SK-N-SH treated with all-trans-retinoic acid at 6 μM for 48 hours (cell line): ENCODE data around the gene ARAP3.

Source experiments
- ATAC-seq: fragments of 200-7000 bp; cut with Tn5 transposase; 3 replicates; pipeline ENCODE4 v1.9.1; 2020; ENCODE audit warnings: mild to moderate bottlenecking, moderate library complexity
- ARNTL ChIP-seq: fragments of 450-650 bp; formaldehyde crosslinking; IDR thresholded peaks from 2 replicates; pipeline ENCODE4 v1.5.0; 2020; ENCODE audit warnings: low read depth, mild to moderate bottlenecking, moderate library complexity, borderline replicate concordance
- CSDC2 ChIP-seq: fragments of 250-450 bp; sonication (Bioruptor Pico); IDR thresholded peaks from 2 replicates; pipeline ENCODE4 v1.5.0; 2020; ENCODE audit warnings: mild to moderate bottlenecking, moderate library complexity
- ESRRG ChIP-seq: fragments of 250-450 bp; sonication (Bioruptor Pico); IDR thresholded peaks from 2 replicates; pipeline ENCODE4 v1.6.1; 2021; ENCODE audit warnings: mild to moderate bottlenecking
- ISL1 ChIP-seq: fragments of 250-450 bp; sonication (Bioruptor Pico); IDR thresholded peaks from 2 replicates; pipeline ENCODE4 v2.1.2; 2022; ENCODE audit warnings: mild to moderate bottlenecking, moderate library complexity
- OSR1 ChIP-seq: fragments of 250-450 bp; sonication (Bioruptor Pico); IDR thresholded peaks from 2 replicates; pipeline ENCODE4 v1.8.0; 2022; ENCODE audit warnings: moderate library complexity, mild to moderate bottlenecking, inconsistent platforms
- PPARA ChIP-seq: fragments of 250-450 bp; sonication (Bioruptor Pico); IDR thresholded peaks from 2 replicates; pipeline ENCODE4 v1.5.0; 2020; ENCODE audit warnings: mild to moderate bottlenecking, borderline replicate concordance
- RARB ChIP-seq: fragments of 250-450 bp; sonication (Bioruptor Pico); IDR thresholded peaks from 2 replicates; pipeline ENCODE4 v1.8.0; 2021; ENCODE audit warnings: mild to moderate bottlenecking, moderate library complexity
- SNAI2 ChIP-seq: fragments of 250-450 bp; sonication (Bioruptor Pico); IDR thresholded peaks from 2 replicates; pipeline ENCODE4 v1.5.0; 2020; ENCODE audit warnings: mild to moderate bottlenecking, moderate library complexity
- TCF4 ChIP-seq: fragments of 250-450 bp; sonication (Bioruptor Pico); IDR thresholded peaks from 2 replicates; pipeline ENCODE4 v1.8.0; 2021; ENCODE audit warnings: mild to moderate bottlenecking, moderate library complexity, borderline replicate concordance
- ZC3H10 ChIP-seq: fragments of 250-450 bp; sonication (Bioruptor Pico); IDR thresholded peaks from 2 replicates; pipeline ENCODE4 v1.5.1; 2021; ENCODE audit warnings: mild to moderate bottlenecking, moderate library complexity
- ZFP30 ChIP-seq: fragments of 450-650 bp; formaldehyde crosslinking; IDR thresholded peaks from 2 replicates; pipeline ENCODE4 v1.5.0; 2022; ENCODE audit warnings: mild to moderate bottlenecking, moderate library complexity
- ZNF70 ChIP-seq: fragments of 450-650 bp; formaldehyde crosslinking; IDR thresholded peaks from 2 replicates; pipeline ENCODE4 v1.5.0; 2020; ENCODE audit warnings: mild to moderate bottlenecking, moderate library complexity
- ZNF8 ChIP-seq: fragments of 450-650 bp; formaldehyde crosslinking; IDR thresholded peaks from 2 replicates; pipeline ENCODE4 v1.5.0; 2020; ENCODE audit warnings: mild to moderate bottlenecking, moderate library complexity
- TF ChIP-seq, protein P1 (sequence below): fragments of 250-450 bp; sonication (Bioruptor Pico); IDR thresholded peaks from 2 replicates; pipeline ENCODE4 v1.5.1; 2020; ENCODE audit warnings: low read depth, mild to moderate bottlenecking, moderate library complexity
- TF ChIP-seq, protein P2 (sequence below): fragments of 250-450 bp; sonication (Bioruptor Pico); IDR thresholded peaks from 2 replicates; pipeline ENCODE4 v1.5.1; 2021; ENCODE audit warnings: mild to moderate bottlenecking, moderate library complexity
- TF ChIP-seq, protein P3 (sequence below): fragments of 250-450 bp; sonication (Bioruptor Pico); IDR thresholded peaks from 2 replicates; pipeline ENCODE4 v1.8.0; 2021; ENCODE audit warnings: low read depth, mild to moderate bottlenecking, moderate library complexity, borderline replicate concordance
- TF ChIP-seq, protein P4 (sequence below): fragments of 250-450 bp; sonication (Bioruptor Pico); IDR thresholded peaks from 2 replicates; pipeline ENCODE4 v1.5.0; 2020; ENCODE audit warnings: mild to moderate bottlenecking, moderate library complexity
- TF ChIP-seq, protein P5 (sequence below): fragments of 250-450 bp; sonication (Bioruptor Pico); IDR thresholded peaks from 2 replicates; pipeline ENCODE4 v1.8.0; 2020; ENCODE audit warnings: mild to moderate bottlenecking, moderate library complexity, borderline replicate concordance

Gene ARAP3

DNA sequence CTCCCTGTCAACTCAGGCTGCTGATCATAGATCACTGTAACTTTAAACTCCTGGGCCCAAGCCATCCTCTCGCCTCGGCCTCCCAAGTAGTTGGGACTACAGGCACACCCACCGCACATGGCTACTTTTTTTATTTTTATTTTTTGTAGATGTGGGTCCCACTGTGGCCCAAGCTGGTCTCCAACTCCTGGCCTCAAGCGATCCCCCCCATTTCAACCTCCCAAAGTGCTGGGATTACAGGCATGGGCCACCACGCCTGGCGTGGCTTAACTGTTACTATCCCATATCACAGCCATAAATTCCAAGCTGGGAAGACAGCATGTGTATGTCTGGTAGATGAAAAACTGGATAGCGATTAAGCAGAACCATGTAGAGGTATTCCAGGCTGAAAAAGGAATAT lies 46.4 kb downstream of the ARAP3 start:
- no peak for ATAC-seq
- no peak for TF ChIP-seq ESRRG (CRISPR knock-in tag)
- TF ChIP-seq ZFP30 (CRISPR knock-in tag), result no peak
- no peak for TF ChIP-seq ARNTL (CRISPR knock-in tag)
- no peak for TF ChIP-seq ZC3H10
- TF ChIP-seq ZNF70 (CRISPR knock-in tag), result no peak
- no peak for TF ChIP-seq SNAI2 (CRISPR knock-in tag)
- TF ChIP-seq, protein P1, sequence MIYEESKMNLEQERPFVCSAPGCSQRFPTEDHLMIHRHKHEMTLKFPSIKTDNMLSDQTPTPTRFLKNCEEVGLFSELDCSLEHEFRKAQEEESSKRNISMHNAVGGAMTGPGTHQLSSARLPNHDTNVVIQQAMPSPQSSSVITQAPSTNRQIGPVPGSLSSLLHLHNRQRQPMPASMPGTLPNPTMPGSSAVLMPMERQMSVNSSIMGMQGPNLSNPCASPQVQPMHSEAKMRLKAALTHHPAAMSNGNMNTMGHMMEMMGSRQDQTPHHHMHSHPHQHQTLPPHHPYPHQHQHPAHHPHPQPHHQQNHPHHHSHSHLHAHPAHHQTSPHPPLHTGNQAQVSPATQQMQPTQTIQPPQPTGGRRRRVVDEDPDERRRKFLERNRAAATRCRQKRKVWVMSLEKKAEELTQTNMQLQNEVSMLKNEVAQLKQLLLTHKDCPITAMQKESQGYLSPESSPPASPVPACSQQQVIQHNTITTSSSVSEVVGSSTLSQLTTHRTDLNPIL (CRISPR knock-in tag), result no peak
- no peak for TF ChIP-seq ISL1 (CRISPR knock-in tag)
- TF ChIP-seq ZNF8 (CRISPR knock-in tag), result no peak
- TF ChIP-seq, protein P2, sequence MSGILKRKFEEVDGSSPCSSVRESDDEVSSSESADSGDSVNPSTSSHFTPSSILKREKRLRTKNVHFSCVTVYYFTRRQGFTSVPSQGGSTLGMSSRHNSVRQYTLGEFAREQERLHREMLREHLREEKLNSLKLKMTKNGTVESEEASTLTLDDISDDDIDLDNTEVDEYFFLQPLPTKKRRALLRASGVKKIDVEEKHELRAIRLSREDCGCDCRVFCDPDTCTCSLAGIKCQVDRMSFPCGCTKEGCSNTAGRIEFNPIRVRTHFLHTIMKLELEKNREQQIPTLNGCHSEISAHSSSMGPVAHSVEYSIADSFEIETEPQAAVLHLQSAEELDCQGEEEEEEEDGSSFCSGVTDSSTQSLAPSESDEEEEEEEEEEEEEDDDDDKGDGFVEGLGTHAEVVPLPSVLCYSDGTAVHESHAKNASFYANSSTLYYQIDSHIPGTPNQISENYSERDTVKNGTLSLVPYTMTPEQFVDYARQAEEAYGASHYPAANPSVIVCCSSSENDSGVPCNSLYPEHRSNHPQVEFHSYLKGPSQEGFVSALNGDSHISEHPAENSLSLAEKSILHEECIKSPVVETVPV (CRISPR knock-in tag), result no peak
- no peak for TF ChIP-seq CSDC2 (CRISPR knock-in tag)
- TF ChIP-seq, protein P3, sequence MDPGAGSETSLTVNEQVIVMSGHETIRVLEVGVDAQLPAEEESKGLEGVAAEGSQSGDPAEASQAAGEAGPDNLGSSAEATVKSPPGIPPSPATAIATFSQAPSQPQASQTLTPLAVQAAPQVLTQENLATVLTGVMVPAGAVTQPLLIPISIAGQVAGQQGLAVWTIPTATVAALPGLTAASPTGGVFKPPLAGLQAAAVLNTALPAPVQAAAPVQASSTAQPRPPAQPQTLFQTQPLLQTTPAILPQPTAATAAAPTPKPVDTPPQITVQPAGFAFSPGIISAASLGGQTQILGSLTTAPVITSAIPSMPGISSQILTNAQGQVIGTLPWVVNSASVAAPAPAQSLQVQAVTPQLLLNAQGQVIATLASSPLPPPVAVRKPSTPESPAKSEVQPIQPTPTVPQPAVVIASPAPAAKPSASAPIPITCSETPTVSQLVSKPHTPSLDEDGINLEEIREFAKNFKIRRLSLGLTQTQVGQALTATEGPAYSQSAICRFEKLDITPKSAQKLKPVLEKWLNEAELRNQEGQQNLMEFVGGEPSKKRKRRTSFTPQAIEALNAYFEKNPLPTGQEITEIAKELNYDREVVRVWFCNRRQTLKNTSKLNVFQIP, result no peak
- TF ChIP-seq, protein P4, sequence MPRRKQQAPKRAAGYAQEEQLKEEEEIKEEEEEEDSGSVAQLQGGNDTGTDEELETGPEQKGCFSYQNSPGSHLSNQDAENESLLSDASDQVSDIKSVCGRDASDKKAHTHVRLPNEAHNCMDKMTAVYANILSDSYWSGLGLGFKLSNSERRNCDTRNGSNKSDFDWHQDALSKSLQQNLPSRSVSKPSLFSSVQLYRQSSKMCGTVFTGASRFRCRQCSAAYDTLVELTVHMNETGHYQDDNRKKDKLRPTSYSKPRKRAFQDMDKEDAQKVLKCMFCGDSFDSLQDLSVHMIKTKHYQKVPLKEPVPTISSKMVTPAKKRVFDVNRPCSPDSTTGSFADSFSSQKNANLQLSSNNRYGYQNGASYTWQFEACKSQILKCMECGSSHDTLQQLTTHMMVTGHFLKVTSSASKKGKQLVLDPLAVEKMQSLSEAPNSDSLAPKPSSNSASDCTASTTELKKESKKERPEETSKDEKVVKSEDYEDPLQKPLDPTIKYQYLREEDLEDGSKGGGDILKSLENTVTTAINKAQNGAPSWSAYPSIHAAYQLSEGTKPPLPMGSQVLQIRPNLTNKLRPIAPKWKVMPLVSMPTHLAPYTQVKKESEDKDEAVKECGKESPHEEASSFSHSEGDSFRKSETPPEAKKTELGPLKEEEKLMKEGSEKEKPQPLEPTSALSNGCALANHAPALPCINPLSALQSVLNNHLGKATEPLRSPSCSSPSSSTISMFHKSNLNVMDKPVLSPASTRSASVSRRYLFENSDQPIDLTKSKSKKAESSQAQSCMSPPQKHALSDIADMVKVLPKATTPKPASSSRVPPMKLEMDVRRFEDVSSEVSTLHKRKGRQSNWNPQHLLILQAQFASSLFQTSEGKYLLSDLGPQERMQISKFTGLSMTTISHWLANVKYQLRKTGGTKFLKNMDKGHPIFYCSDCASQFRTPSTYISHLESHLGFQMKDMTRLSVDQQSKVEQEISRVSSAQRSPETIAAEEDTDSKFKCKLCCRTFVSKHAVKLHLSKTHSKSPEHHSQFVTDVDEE, result no peak
- no peak for TF ChIP-seq OSR1 (CRISPR knock-in tag)
- no peak for TF ChIP-seq TCF4

DNA sequence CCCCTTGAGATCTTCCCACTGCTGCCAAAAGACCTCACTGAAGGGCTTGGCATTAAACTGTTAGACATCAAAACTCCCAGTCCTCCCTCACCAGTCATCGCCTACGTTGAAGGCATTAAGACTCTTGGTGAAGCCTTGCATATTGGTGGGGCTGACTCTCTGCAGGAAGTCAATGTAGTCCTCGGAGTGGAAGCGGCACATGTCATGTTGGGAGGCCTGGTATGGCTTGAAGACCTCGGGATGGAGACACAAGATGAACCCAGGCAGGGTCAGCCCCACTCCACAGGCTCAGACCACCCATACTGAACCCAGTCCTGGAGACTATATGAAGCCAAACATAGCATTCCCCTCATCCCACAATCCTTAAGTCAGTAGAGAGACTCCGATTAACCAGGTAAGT lies 47.3 kb downstream of the ARAP3 start:
- TF ChIP-seq ARNTL (CRISPR knock-in tag), result no peak
- TF ChIP-seq, all 23 proteins: peak for 0
- no peak for ATAC-seq

DNA sequence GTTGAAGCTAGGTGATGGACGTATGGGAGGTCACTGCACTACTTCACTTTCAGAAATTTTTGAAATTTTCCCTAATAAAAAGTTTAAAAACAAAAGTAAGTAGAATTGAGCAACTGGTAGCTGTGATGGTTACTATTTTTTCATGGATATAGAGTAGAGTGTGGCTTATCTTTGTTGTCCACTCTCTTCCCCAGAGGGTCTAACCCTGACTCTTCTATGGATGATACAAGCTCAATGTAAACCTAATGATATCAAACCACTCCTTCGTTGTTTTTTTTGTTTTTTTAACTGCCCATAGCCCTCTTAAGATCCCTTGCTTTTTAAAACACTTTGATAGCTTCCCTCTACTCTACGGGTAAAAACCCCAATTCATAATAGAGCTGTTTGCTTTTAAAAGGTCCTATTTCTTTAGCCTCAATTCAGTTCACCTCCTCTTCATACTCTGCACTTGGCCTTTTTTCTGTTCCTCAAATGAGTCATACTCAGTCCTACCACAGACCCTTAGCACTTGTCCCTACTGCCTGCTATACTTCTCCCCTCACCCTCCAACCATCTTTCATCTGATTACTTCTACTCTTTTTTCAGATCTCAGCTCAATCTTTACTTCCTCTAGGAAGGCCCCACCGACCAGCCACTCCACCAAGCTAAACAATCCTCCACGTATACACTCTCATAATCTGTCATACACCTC lies 48.0 kb downstream of the ARAP3 start:
- TF ChIP-seq, protein P2 (CRISPR knock-in tag), result no peak
- TF ChIP-seq, protein P5, sequence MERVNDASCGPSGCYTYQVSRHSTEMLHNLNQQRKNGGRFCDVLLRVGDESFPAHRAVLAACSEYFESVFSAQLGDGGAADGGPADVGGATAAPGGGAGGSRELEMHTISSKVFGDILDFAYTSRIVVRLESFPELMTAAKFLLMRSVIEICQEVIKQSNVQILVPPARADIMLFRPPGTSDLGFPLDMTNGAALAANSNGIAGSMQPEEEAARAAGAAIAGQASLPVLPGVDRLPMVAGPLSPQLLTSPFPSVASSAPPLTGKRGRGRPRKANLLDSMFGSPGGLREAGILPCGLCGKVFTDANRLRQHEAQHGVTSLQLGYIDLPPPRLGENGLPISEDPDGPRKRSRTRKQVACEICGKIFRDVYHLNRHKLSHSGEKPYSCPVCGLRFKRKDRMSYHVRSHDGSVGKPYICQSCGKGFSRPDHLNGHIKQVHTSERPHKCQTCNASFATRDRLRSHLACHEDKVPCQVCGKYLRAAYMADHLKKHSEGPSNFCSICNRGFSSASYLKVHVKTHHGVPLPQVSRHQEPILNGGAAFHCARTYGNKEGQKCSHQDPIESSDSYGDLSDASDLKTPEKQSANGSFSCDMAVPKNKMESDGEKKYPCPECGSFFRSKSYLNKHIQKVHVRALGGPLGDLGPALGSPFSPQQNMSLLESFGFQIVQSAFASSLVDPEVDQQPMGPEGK (CRISPR knock-in tag), result no peak
- no peak for TF ChIP-seq ARNTL (CRISPR knock-in tag)
- TF ChIP-seq PPARA (CRISPR knock-in tag), result no peak
- TF ChIP-seq ESRRG (CRISPR knock-in tag), result no peak
- TF ChIP-seq SNAI2 (CRISPR knock-in tag), result no peak
- TF ChIP-seq ZC3H10, result no peak
- TF ChIP-seq OSR1 (CRISPR knock-in tag), result no peak
- TF ChIP-seq, protein P1 (CRISPR knock-in tag), result no peak
- TF ChIP-seq RARB (CRISPR knock-in tag), result no peak
- TF ChIP-seq, protein P4, result no peak
- no peak for ATAC-seq
